HG02759 (cell line): ENCODE data around the gene NBAS.
"Not testable (repeated sequence)": the region's sequence is repeated elsewhere in the genome, so short reads cannot be mapped to it uniquely, and the experiment has no call there.

Experiments used
- ATAC-seq: cut with Tn5 transposase; IDR thresholded peaks from one replicate; pipeline ENCODE4 v1.9.1; 2021; ENCODE audit warnings: mild to moderate bottlenecking, moderate library complexity; ENCODE audit not compliant: unreplicated experiment

Gene NBAS

GRCh38 chr2:15429032-15429431 lies 132.1 kb downstream of the NBAS start:
- ATAC-seq = no peak

DNA sequence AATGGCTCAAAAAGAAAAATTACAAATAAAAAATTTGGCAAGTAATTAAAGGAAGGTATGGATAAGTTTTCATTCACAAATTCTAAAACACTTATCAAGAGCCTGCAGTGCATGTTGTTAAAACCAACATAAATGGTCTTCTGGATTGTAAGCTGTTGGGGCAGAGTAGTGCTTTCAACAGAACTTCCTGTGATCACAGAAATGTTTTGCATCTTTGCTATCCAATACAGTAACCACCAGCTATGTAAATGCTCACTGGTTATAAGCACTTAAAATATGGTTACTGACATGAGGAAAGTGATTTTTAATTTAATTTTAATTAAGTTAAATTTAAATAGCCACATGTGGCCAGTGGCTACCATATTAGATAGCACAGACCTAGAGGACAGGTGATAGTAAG lies 133.1 kb downstream of the NBAS start:
- no peak for ATAC-seq

- no peak for ATAC-seq
Measured at GRCh38 chr2:15426606-15427005, 134.5 kb downstream of the NBAS start.

- ATAC-seq = no peak
Measured at GRCh38 chr2:15425712-15426111, 135.4 kb downstream of the NBAS start.

DNA sequence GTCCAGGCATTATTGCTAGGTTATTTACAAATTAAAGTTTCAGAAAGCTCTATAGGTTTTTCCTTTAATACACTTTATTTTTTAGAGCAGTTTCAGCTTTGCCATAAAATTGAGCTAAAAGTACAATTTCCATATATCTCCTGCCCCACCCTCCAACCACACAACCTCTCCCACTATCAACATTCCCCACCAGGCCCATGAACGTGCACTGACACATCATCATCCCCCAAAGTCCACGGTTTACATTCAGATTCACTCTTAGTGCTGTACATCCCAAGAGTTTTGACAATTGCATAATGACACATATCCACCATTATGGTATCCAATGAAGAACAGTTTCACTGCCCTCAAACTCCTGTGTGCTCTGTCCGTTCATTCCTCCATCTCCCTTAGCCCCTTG lies 139.4 kb downstream of the NBAS start:
- no peak for ATAC-seq

DNA sequence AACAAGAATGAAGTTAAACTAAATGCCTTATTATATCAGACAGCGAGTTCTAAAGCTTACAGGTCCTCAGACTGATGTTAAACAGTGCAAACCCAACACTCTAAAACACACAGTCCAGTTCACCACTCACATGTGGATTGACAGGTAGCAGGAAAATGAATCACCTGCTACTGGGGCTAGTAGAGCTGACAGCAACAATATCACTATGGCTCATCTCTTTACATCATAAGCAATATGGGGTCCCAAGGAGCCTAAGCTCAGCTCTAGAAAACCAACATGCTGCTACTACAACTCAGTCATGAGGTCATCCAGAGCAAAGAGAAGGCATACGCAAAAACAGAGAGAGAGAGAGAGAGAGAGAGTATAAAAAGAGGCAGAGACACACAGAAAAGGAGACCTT lies 145.4 kb downstream of the NBAS start:
- ATAC-seq = no peak

GRCh38 chr2:15412779-15413178 lies 148.4 kb downstream of the NBAS start:
- no peak for ATAC-seq

- no peak for ATAC-seq
Measured at GRCh38 chr2:15412309-15412708, 148.8 kb downstream of the NBAS start.

DNA sequence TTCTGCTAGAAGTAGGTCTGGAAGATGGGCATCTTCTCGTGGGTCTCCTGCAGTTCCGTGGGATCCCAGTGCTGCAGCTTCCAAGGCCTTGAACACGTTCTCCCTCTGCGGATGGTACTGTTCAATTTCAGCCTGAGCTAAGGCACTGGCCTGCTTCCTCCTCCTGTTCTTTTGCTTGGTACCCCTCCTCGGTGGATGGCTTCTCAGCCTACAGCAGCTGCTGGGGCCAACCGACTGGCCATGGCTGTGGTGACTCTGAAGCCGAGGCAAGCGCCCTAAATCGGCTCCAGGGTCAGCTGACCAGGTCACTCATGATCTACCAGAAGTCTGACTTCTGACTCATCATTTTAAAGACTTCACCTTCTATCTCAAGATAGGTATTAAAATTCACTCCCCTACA lies 150.2 kb downstream of the NBAS start:
- ATAC-seq = no peak

GRCh38 chr2:15408759-15409158 lies 152.4 kb downstream of the NBAS start:
- ATAC-seq = no peak

GRCh38 chr2:15407666-15408065 lies 153.5 kb downstream of the NBAS start:
- ATAC-seq = no peak

- not testable (repeated sequence) for ATAC-seq
Measured at GRCh38 chr2:15404511-15404910, 156.6 kb downstream of the NBAS start.

- ATAC-seq = no peak
Measured at GRCh38 chr2:15400240-15400826, 160.8 kb downstream of the NBAS start.

DNA sequence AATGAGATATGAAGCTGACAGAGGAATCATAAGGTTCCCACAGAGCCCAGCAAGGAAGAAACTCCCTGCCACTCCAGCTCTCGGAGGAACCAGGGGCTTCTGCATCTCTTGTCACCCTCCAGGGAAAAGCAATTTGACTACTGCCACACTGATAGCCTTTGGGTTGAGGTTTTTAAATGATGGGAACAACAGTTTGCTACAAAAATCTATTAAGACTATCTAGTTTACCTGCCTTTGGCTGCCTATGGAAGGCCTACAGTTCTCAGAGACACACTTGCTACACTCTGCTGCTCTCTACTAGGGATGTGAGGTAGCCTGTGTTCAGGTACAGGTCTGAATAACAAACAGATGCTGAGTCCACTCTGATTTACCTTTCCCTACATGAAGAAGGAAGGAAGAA lies 161.9 kb downstream of the NBAS start:
- no peak for ATAC-seq

DNA sequence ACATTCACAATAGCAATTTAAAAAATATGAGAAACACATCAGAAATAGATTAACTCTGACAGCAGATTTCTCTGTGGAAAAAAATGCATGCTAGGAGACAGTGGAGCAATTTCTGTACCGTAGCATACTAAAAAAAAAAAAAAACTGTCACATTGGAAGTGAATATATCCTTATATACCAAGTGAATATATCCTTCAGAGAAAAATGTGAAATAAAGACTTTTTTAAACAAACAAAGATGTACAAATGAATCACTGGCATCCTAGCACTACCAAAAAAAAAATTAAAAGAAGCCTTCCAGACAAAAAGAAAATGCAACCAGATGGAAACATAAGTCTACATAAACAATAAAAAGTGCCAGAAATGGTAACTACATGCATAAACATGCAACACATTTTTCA lies 169.4 kb downstream of the NBAS start:
- ATAC-seq = no peak

- no peak for ATAC-seq
Measured at GRCh38 chr2:15389895-15390294, 171.2 kb downstream of the NBAS start.

GRCh38 chr2:15389326-15389700 lies 171.8 kb downstream of the NBAS start:
- ATAC-seq = no peak

DNA sequence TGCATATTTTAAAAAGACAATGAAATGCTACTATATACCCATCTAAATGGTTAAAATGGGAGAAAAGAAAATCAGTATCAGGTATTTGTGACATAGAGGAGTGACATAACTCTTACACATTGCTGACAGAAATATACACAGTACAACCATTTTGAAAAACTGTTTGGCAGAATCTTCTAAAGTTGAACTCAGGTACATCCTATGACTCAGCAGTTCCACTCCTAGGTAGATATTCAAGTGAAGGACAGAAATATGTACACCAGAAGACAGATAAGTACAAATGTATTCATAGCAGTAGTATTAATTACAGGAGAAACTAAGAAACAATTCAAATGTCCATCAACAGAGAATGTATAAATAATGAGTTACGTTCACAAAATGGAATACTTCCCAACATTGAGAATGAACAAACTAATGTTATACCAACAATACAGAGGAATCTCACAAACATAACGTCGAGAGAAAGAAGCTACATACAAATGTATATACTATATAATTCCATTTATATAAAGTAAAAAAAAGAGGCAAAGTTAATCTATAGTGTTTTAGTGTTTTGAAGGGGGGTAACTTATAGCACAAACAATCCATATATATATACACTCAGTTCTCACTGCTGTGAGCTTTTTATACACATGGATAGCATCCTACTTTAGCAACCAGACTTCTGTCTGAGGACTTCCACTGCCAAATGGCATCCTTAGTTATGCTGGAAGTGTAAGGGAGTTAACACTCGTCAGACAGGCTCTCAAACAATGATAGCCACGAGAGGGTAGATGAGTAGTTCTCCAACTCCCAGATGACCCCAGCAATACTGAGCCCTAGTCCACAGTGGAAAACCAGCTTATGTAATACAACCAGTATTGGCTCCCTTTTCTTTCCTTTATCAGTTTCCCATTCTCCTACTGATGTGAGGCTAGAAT lies 172.5 kb downstream of the NBAS start:
- no peak for ATAC-seq

- ATAC-seq = no peak
Measured at GRCh38 chr2:15385184-15385583, 175.9 kb downstream of the NBAS start.

DNA sequence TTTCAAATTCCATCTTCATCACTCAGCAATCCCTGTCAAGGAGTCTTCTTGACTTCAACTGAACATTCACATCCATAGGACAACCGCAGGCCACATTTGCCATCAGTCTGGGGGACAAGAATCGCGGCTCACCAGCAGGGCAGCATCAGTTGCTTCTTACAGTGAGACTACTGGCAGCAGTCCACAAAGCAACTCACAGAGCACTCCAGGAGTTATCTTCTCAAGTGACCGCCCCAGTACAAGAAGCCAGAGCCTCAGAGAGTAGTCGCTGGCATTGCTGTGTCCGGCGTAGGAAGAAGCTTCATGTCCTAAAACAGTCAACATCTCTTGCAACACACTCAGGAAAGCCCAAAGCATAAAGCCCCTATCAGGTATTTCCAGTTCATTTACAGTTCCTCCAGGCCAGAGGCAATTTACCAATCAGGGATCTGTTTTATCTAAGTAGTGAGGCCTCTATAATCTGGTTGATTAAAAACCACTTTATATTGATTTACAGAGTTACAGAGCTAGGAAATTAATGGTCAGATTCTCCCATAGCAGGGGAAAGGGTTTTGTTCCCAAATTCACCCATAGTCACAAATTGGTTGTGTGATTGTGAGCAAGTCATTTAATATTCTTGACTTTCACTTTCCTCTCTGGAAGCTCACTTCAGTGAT lies 177.3 kb downstream of the NBAS start:
- ATAC-seq = no peak

DNA sequence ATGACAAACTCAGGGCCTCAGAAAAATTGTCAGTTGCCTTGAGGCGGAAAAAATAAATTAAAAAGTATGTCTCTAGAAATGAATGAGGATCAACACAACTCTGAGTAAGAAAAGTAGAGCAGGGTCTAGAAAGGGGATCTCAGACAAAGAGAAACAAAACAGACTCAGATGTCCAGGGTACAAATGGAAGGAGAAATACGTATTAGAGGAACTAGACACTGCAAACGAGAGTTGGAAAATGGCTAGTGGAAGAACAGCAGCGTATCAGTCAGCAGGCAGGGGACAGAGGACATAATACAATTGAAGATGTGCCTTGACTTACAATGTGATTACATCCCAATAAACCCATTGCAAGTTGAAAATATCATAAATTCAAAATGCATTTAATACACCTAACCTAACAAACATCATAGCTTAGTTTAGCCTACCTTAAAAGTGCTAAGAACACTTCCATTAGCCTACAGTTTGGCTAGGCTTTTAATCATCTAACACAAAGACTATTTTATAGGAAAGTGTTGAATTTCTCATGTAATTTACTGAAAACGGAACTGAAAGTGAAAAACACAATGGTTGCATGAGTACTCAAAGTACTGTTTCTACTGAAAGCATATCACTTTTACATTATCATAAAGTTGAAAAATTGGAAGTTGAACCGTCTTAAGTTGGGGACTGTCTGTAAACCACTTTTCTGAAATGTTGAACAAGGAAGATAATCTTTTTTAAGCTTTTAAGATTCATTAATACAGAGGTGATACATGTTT lies 182.8 kb downstream of the NBAS start:
- no peak for ATAC-seq
